RWPE1 (cell line): ENCODE results near the gene NDUFB7.

Experiments
- CTCF ChIA-PET: fragments of 350-600 bp; sonication (Branson Sonifier 250); formaldehyde crosslinking; extraction: SDS; loops from one replicate; lab custom pipeline; 2021; lab: Yijun Ruan, JAX
- POLR2A ChIA-PET: fragments of 400-600 bp; formaldehyde crosslinking; extraction: SDS; loops from one replicate; lab custom pipeline; 2020; ENCODE audit warnings: antibody characterized with exemption; ENCODE audit not compliant: low non-redundant PET; lab: Yijun Ruan, JAX
- DNase-seq: peaks from one replicate; pipeline ENCODE4 v3.0.0; 2012; ENCODE audit warnings: low spot score
- H3K27ac ChIP-seq: fragments of 450-650 bp; 2 replicates; pipeline ENCODE4 v1.5.1; 2017
- TF ChIP-seq, protein P1 (sequence below): fragments of 450-650 bp; conservative IDR thresholded peaks from 2 replicates; pipeline ENCODE4 v1.5.1; 2017; ENCODE audit warnings: low read depth, mild to moderate bottlenecking

NDUFB7 gene

DNA sequence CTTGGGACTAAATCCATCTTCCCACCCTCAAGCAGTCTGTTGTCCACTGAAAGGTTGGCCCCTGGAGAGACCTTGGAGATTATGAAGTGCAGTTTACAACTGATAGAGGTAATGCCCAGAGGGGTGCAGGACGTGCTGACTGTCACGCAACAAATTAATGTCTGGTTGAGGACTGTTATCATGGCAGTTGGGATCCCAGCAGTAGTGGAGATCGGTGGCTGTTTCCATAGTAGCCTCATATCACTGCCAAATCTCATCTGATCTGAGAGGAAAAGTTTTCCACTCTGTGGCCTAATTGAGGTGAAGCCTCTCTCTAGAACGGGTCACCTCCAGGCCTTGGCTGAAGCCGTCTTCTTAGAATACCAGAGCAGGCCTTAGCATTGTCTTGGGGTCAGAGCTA lies 38.4 kb downstream of the NDUFB7 start:
- TF ChIP-seq, protein P1, sequence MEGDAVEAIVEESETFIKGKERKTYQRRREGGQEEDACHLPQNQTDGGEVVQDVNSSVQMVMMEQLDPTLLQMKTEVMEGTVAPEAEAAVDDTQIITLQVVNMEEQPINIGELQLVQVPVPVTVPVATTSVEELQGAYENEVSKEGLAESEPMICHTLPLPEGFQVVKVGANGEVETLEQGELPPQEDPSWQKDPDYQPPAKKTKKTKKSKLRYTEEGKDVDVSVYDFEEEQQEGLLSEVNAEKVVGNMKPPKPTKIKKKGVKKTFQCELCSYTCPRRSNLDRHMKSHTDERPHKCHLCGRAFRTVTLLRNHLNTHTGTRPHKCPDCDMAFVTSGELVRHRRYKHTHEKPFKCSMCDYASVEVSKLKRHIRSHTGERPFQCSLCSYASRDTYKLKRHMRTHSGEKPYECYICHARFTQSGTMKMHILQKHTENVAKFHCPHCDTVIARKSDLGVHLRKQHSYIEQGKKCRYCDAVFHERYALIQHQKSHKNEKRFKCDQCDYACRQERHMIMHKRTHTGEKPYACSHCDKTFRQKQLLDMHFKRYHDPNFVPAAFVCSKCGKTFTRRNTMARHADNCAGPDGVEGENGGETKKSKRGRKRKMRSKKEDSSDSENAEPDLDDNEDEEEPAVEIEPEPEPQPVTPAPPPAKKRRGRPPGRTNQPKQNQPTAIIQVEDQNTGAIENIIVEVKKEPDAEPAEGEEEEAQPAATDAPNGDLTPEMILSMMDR: no peak
- ChIA-PET CTCF (interaction anchor here (0.7 kb wide), 1 partner anchor 27 kb away, joined by 4 read pairs; no protein-coding TSS in a partner anchor), POLR2A (no interaction called here)
- DNase-seq: no peak
- H3K27ac ChIP-seq: peak overlapping the region; percentile 43

DNA sequence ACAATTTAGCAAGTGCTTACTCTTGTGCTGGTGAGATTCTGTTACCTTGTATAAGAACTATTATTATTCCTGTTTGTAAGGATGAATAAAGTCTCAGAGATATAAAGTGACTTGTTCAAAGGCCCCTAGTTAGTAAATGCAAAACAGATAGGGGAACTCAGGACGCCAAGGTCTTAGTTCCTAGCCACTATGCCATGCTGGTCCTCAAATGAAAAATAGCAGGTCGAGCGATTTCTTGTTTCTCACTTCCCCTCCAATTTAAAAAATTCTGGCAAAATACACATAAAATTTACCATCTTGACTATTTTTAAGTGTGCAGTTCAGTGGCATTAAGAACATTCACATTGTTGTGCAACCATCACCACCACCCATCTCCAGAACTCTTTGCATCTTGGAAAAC lies 41.4 kb downstream of the NDUFB7 start:
- ChIA-PET CTCF (interaction anchor here (0.6 kb wide), 1 partner anchor 46 kb away, joined by 5 read pairs; no protein-coding TSS in a partner anchor), POLR2A (no interaction called here)
- DNase-seq: no peak
- no peak overlapping the region for H3K27ac ChIP-seq
- TF ChIP-seq, protein P1: no peak

DNA sequence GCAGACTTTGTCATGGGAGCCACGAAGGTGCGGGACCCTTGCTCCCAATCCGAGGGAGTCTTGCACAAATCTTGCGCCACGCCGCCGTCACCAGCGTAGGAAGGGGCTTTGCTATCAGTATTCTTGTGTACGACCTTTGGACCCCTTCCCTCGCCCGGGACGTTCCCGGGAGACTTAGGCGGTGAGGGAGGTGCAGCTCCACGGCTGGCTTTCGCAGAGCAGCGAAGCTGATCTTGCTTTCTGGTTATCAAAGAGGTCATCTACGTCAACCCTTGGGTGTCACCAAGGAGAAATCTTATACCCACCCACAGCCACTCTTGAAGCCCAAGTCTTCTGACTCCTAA lies 41.9 kb downstream of the NDUFB7 start:
- no peak for DNase-seq
- ChIA-PET POLR2A (no interaction called here), CTCF (interaction anchor here (0.6 kb wide), 1 partner anchor 16 kb away, joined by 3 read pairs; no protein-coding TSS in a partner anchor)
- TF ChIP-seq, protein P1: no peak
- H3K27ac ChIP-seq: peak overlapping the region; percentile 99

DNA sequence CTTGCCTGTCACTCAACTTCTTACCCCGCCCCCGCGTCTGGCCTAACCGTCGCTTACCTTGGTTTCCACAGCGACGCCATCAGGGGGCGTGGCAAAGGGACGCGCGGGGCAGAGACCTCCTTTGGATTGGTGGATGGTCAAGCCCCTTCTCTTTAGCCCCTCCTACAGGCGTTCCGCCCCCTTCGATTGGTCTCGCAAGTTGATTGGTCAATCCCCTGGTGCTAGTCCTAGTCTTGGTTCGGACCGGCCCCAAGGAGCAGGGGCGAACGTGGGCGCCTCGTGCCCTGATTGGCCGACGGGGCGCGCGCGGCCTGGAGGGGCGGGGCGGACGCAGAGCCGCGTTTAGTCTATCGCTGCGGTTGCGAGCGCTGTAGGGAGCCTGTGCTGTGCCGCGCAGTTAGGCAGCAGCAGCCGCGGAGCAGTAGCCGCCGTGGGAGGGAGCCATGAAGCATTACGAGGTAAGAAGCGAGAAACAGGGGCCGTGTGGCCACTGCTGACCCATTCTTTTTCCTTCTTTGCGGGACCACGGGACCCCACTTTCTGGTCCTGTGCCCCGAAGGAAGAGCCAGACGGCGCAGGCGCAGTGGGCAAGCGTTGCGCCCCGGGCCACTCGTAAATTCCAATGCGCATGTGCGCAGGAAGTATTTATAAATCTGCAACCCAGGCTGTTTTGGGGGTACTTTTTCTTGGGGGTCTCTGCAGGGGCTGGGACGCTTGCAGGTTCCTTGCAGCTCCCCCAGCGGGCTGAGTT lies 42.4 kb downstream of the NDUFB7 start, which contains the start of gene TECR:
TSS of gene TECR (plus strand) at position 341 of the 751 bp plus-strand sequence. CDS start at position 444, 103 bp downstream.
- ChIA-PET POLR2A (interaction anchor here (2.4 kb wide), 1 partner anchor 12 kb away, joined by 13 read pairs; the partner anchor contains the start of gene DNAJB1), CTCF (interaction anchor here (0.6 kb wide), 1 partner anchor 16 kb away, joined by 3 read pairs; no protein-coding TSS in a partner anchor)
- peak within 1 kb of the TSS; percentile 99 for H3K27ac ChIP-seq
- TF ChIP-seq, protein P1: no peak
- peak; percentile 99 for DNase-seq

DNA sequence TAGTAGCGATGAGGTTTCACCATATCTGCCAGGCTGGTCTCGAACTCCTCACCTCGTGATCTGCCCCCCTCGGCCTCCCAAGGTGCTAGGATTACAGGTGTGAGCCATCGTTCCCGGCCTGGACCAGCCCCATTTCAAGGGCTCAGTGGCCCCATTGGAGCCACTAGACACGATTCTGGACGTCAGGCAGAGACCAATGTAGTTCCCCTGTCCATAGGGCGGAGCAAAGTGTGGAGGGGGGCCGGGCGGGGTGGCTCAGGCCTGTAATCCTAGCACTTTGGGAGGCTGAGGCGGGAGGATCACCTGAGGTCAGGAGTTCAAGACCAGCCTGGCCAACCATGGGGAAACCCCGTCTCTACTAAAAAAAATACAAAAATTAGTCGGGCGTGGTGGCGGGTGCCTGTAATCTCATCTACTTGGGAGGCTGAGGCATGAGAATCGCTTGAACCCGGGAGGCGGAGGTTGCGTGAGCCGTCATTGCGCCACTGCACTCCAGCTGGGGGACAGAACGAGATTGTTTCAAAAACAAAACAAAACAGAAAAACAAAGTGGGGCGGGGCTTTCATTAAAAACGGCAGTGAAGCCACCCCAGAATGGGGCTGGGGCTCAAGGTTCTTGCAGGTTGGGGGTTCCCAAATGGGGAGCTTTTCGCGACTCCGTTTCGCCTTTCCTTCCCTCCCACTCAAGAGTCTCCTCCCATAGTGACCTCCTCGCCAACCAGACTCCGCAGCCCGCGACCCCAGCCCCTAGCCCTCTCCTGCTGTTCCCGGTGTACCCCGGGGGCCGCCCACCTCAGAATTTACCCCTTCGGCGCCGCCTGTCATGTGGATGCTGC lies 43.2 kb downstream of the NDUFB7 start:
- peak overlapping the region; percentile 99 for H3K27ac ChIP-seq
- ChIA-PET POLR2A (interaction anchor here (2.4 kb wide), 1 partner anchor 11 kb away, joined by 13 read pairs; the partner anchor contains the start of gene DNAJB1), CTCF (no interaction called here)
- TF ChIP-seq, protein P1: no peak
- DNase-seq: no peak

DNA sequence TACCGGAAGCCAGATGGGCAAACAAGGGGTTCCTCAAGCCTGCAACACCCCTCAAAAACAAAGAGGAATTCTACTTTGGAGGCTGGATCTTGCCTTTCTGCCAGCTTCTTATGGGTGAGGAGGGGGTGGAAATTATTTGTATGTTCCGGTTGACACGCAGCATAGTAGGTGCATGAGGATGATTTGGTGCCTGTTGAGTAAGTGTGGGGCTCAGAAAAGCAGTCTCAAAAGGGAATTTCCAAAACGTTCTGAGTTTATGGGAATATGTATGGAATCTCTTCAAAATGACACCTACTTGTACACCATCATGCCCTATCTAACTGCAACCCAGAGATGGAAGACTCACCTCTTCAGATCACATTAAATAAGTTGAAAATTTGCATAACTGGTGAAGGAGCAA lies 45.4 kb downstream of the NDUFB7 start:
- CTCF ChIA-PET: interaction anchor here (0.7 kb wide), 1 partner anchor 11 kb away, joined by 3 read pairs; no protein-coding TSS in a partner anchor
- TF ChIP-seq, protein P1: no peak
- POLR2A ChIA-PET: interaction anchor here (1.2 kb wide), 1 partner anchor 9 kb away, joined by 8 read pairs; the partner anchor contains the start of gene DNAJB1

More for the DNA sequence above, 45.4 kb downstream of the NDUFB7 start:
- peak overlapping the region; percentile 99 for H3K27ac ChIP-seq
- no peak for DNase-seq
